MM.1S (cell line): ENCODE measurements around the gene GRB7.

Experiments
- DNase-seq: peaks from one replicate; pipeline ENCODE4 v3.0.0-alpha.2; 2015
- H2AFZ ChIP-seq: fragments of 300-600 bp; sonication (generic); 2 replicates; pipeline ENCODE4 v1.6.0; 2016; ENCODE audit warnings: antibody characterized with exemption, low read length
- H3F3A ChIP-seq: fragments of 300-600 bp; sonication (generic); 2 replicates; pipeline ENCODE4 v1.6.1; 2016; ENCODE audit warnings: mild to moderate bottlenecking, antibody characterized with exemption, low read length, moderate library complexity, mixed read lengths; ENCODE audit not compliant: insufficient read depth
- H3K27ac ChIP-seq: fragments of 300-600 bp; sonication (generic); 2 replicates; pipeline ENCODE4 v1.5.1; 2016; ENCODE audit warnings: mild to moderate bottlenecking, low read length
- H3K27me3 ChIP-seq: fragments of 300-600 bp; sonication (generic); replicated peaks from 2 replicates; pipeline ENCODE4 v1.6.0; 2016; ENCODE audit warnings: low read length; ENCODE audit not compliant: insufficient read depth
- H3K36me3 ChIP-seq: fragments of 300-600 bp; sonication (generic); replicated peaks from 2 replicates; pipeline ENCODE4 v1.6.1; 2016; ENCODE audit warnings: mild to moderate bottlenecking, low read length, mixed read lengths; ENCODE audit not compliant: insufficient read depth
- H3K4me1 ChIP-seq: fragments of 300-600 bp; sonication (generic); 2 replicates; pipeline ENCODE4 v1.6.1; 2016; ENCODE audit warnings: low read length, mixed read lengths
- H3K4me2 ChIP-seq: fragments of 300-600 bp; sonication (generic); 2 replicates; pipeline ENCODE4 v1.6.0; 2016; ENCODE audit warnings: low read depth, low read length
- H3K4me3 ChIP-seq: fragments of 300-600 bp; sonication (generic); 2 replicates; pipeline ENCODE4 v1.5.1; 2016; ENCODE audit warnings: low read length, mixed read lengths
- H3K79me2 ChIP-seq: fragments of 300-600 bp; sonication (generic); 2 replicates; pipeline ENCODE4 v1.6.1; 2016; ENCODE audit warnings: mixed run types, low read length, mixed read lengths
- H3K9ac ChIP-seq: fragments of 300-600 bp; sonication (generic); 2 replicates; pipeline ENCODE4 v1.6.1; 2016; ENCODE audit warnings: low read length, mixed read lengths
- H3K9me2 ChIP-seq: fragments of 300-600 bp; sonication (generic); replicated peaks from 2 replicates; pipeline ENCODE4 v1.6.1; 2016; ENCODE audit warnings: mild to moderate bottlenecking, low read length, mixed read lengths; ENCODE audit not compliant: insufficient read depth
- H3K9me3 ChIP-seq: fragments of 300-600 bp; sonication (generic); replicated peaks from 2 replicates; pipeline ENCODE4 v1.6.1; 2016; ENCODE audit warnings: mild to moderate bottlenecking, low read length, mixed read lengths; ENCODE audit not compliant: insufficient read depth
- H4K20me1 ChIP-seq: fragments of 300-600 bp; sonication (generic); 2 replicates; pipeline ENCODE4 v1.6.1; 2016; ENCODE audit warnings: mild to moderate bottlenecking, low read length, moderate library complexity, mixed read lengths; ENCODE audit not compliant: insufficient read depth
- EZH2 ChIP-seq: fragments of 300-600 bp; sonication (generic); optimal IDR thresholded peaks from 2 replicates; pipeline ENCODE3; 2017; ENCODE audit warnings: low read depth, mild to moderate bottlenecking, antibody characterized with exemption, low read length, mixed read lengths
- EZH2phosphoT487 ChIP-seq: fragments of 300-600 bp; sonication (generic); IDR thresholded peaks from 2 replicates; pipeline ENCODE4 v1.6.1; 2018; ENCODE audit warnings: antibody characterized with exemption, low read length
- TF ChIP-seq, protein P1 (sequence below): fragments of 300-600 bp; sonication (generic); IDR thresholded peaks from 2 replicates; pipeline ENCODE4 v1.5.1; 2016; ENCODE audit warnings: antibody characterized with exemption, low read length, mixed read lengths

GRB7 gene

DNA sequence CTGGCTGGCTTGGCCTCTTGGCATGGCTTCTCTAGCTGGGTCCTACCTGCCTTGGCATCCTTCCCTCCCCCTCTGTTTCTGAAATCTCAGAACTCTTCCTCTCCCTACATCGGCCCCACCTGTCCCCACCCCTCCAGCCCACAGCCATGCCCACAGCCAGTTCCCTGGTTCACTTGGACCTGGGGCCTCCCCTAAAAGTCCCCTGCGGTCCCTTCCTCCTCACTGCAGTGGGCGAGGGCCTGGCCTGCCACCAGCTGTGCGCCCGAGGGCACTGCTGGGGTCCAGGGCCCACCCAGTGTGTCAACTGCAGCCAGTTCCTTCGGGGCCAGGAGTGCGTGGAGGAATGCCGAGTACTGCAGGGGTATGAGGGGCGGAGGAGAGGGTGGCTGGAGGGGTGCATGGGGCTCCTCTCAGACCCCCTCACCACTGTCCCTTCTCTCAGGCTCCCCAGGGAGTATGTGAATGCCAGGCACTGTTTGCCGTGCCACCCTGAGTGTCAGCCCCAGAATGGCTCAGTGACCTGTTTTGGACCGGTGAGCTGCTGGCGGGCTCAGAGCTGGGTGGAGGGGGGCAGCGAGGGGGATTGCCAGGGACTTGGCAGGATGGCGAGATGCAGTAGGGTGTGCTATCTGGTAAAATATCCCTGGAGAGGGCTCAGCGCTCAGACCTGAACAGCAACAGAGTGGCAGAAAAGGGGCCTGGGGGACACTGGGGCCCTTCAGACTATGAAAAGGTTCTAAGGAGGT, 21.5 kb upstream of the GRB7 start:
- Histone ChIP-seq H3K4me3 (no peak overlapping the region), H3K9me3 (no peaks in the 10 kb centered on the region), H3K4me1 (no peaks in the 10 kb centered on the region), H3K9ac (no peak overlapping the region), H3K4me2 (no peak overlapping the region), H2AFZ (no peak overlapping the region), H3K36me3 (no peaks in the 10 kb centered on the region), H3K9me2 (no peaks in the 10 kb centered on the region), H3F3A (no peaks in the 10 kb centered on the region), H3K27me3 (no peaks in the 10 kb centered on the region), H3K79me2 (no peaks in the 10 kb centered on the region), H4K20me1 (no peaks in the 10 kb centered on the region), H3K27ac (no peak overlapping the region)
- TF ChIP-seq EZH2: no peak
- TF ChIP-seq, protein P1, sequence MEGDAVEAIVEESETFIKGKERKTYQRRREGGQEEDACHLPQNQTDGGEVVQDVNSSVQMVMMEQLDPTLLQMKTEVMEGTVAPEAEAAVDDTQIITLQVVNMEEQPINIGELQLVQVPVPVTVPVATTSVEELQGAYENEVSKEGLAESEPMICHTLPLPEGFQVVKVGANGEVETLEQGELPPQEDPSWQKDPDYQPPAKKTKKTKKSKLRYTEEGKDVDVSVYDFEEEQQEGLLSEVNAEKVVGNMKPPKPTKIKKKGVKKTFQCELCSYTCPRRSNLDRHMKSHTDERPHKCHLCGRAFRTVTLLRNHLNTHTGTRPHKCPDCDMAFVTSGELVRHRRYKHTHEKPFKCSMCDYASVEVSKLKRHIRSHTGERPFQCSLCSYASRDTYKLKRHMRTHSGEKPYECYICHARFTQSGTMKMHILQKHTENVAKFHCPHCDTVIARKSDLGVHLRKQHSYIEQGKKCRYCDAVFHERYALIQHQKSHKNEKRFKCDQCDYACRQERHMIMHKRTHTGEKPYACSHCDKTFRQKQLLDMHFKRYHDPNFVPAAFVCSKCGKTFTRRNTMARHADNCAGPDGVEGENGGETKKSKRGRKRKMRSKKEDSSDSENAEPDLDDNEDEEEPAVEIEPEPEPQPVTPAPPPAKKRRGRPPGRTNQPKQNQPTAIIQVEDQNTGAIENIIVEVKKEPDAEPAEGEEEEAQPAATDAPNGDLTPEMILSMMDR: no peak
- TF ChIP-seq EZH2phosphoT487: no peak
- no peak for DNase-seq

DNA sequence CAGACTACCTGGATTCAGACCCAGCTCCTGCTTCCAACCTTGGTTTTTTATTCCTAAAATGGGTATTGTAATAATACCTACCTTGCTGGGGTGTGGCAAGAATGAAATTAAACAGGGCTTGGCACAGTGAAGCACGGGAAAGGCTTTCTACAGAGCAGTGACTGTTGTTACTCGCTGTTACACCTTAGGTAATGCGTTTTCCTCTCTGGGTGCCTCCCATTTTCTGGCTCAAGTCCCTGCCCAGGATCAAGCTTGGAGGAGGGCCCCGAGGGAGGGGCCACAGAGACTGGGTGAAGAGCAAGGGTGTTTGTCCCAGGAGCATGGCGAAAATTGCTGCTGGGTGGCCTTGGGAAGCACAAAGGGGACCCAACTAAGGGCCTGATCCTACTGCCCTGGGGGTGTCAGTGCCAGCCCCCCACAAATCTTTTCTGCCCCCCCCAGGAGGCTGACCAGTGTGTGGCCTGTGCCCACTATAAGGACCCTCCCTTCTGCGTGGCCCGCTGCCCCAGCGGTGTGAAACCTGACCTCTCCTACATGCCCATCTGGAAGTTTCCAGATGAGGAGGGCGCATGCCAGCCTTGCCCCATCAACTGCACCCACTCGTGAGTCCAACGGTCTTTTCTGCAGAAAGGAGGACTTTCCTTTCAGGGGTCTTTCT, 20.7 kb upstream of the GRB7 start:
- no peaks in the 10 kb centered on the region for H3F3A ChIP-seq
- no peaks in the 10 kb centered on the region for H3K4me1 ChIP-seq
- H2AFZ ChIP-seq: no peak overlapping the region
- DNase-seq: no peak
- H3K79me2 ChIP-seq: no peaks in the 10 kb centered on the region
- no peak overlapping the region for H3K4me3 ChIP-seq
- H3K9ac ChIP-seq: no peak overlapping the region
- H3K27me3 ChIP-seq: no peaks in the 10 kb centered on the region
- H4K20me1 ChIP-seq: no peaks in the 10 kb centered on the region
- no peaks in the 10 kb centered on the region for H3K9me2 ChIP-seq
- no peak for TF ChIP-seq EZH2phosphoT487
- no peak for TF ChIP-seq EZH2
- TF ChIP-seq, protein P1: no peak
- H3K27ac ChIP-seq: no peak overlapping the region
- H3K9me3 ChIP-seq: no peaks in the 10 kb centered on the region
- no peaks in the 10 kb centered on the region for H3K36me3 ChIP-seq
- H3K4me2 ChIP-seq: no peak overlapping the region

DNA sequence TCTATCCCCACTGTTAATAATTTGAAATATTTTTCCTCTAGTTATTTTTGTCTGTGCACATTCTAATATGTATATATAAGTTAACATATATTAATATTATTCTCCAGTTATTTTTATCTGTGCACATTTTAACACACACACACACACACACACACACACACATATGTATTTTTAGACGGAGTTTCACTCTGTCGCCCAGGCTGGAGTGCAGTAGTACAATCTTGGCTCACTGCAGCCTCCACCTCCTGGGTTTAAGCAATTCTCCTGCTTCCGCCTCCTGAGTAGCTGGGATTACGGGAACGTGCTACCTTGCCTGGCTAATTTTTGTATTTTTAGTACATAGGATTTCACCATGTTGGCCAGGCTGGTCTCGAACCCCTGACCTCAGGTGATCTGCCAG, 20.1 kb upstream of the GRB7 start:
- Histone ChIP-seq H3K9me2 (no peaks in the 10 kb centered on the region), H3K4me3 (no peak overlapping the region), H3K9me3 (no peaks in the 10 kb centered on the region), H3K4me1 (no peaks in the 10 kb centered on the region), H4K20me1 (no peaks in the 10 kb centered on the region), H3K79me2 (no peaks in the 10 kb centered on the region), H3F3A (no peaks in the 10 kb centered on the region), H2AFZ (no peak overlapping the region), H3K36me3 (no peaks in the 10 kb centered on the region), H3K27ac (no peak overlapping the region), H3K9ac (no peak overlapping the region), H3K4me2 (no peak overlapping the region), H3K27me3 (no peaks in the 10 kb centered on the region)
- TF ChIP-seq, protein P1: no peak
- no peak for TF ChIP-seq EZH2phosphoT487
- no peak for TF ChIP-seq EZH2
- no peak for DNase-seq
